GM21390 (cell line): ENCODE results near the gene TAF10.

Experiments
- ATAC-seq: cut with Tn5 transposase; IDR thresholded peaks from one replicate; pipeline ENCODE4 v1.9.1; 2021; ENCODE audit not compliant: unreplicated experiment

The TAF10 gene

DNA sequence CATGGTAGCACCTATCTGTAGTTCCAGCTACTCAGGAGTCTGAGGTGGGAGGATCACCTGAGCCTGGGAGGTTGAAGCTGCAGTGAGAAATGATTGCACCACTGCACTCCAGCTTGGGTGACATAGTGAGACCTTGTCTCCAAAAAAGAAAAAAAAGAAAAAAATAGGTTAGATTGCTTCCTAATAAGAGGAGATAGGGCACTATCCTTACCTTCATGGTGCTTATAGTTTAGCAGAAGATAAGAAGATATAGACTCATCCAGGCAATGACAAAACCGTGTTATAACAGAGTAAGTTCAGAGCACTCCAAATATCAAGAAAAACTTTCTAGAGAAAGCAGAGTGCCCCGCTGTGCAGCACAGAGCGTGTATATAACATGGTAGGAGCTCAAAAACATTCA, 50.7 kb downstream of the TAF10 start:
- ATAC-seq: no peak
